PFSK-1 (cell line): Measurements from ENCODE around the gene ZNF189.

Experiments
- FOXP2 ChIP-seq: optimal IDR thresholded peaks from 2 replicates; pipeline ENCODE3; 2011; ENCODE audit warnings: borderline replicate concordance, control low read depth, inconsistent platforms; ENCODE audit not compliant: insufficient read depth; ENCODE audit errors: extremely low read length, extremely low read depth
- POLR2AphosphoS5 ChIP-seq: IDR thresholded peaks from 2 replicates; pipeline ENCODE4 v1.6.1; 2012; ENCODE audit warnings: low read depth, mild to moderate bottlenecking, control low read depth, low read length, moderate library complexity
- REST ChIP-seq, 2 experiments: IDR thresholded peaks; 2 replicates each; pipeline versions ENCODE4 v1.6.1 to v1.8.0; 2011 to 2012; ENCODE audit warnings: low read depth in 2 of 2, low read length in 2 of 2, control low read depth in 1 of 2, inconsistent platforms in 1 of 2, mild to moderate bottlenecking in 1 of 2, moderate library complexity in 1 of 2; ENCODE audit not compliant: insufficient read depth in 1 of 2
- SIN3A ChIP-seq: IDR thresholded peaks from 2 replicates; pipeline ENCODE4 v1.6.1; 2012; ENCODE audit warnings: mild to moderate bottlenecking, low read length, moderate library complexity, borderline replicate concordance; ENCODE audit not compliant: insufficient read depth
- TAF1 ChIP-seq: IDR thresholded peaks from 2 replicates; pipeline ENCODE4 v1.6.1; 2012; ENCODE audit warnings: low read length, control low read depth, borderline replicate concordance; ENCODE audit not compliant: insufficient read depth

Gene ZNF189

GRCh38 chr9:101403516-101404285 is 5.0 kb downstream of the ZNF189 start:
- TF ChIP-seq REST (IDR thresholded peaks at IDR 0.05; ENCODE audit: insufficient read depth in 1 of 2, low read depth in 2 of 2, low read length in 2 of 2) (no peak), TAF1 (no peak), FOXP2 (no peak), SIN3A (no peak), POLR2AphosphoS5 (no peak)

GRCh38 chr9:101408374-101409078 is 9.9 kb downstream of the ZNF189 start:
- TF ChIP-seq REST (IDR thresholded peaks at IDR 0.05; ENCODE audit: insufficient read depth in 1 of 2, low read depth in 2 of 2, low read length in 2 of 2) (no peak), SIN3A (no peak), POLR2AphosphoS5 (no peak), TAF1 (no peak), FOXP2 (no peak)

GRCh38 chr9:101409079-101409477 is 10.4 kb downstream of the ZNF189 start:
- no peak for TF ChIP-seq TAF1
- no peak for TF ChIP-seq POLR2AphosphoS5
- TF ChIP-seq FOXP2, result no peak
- no peak for TF ChIP-seq SIN3A

DNA sequence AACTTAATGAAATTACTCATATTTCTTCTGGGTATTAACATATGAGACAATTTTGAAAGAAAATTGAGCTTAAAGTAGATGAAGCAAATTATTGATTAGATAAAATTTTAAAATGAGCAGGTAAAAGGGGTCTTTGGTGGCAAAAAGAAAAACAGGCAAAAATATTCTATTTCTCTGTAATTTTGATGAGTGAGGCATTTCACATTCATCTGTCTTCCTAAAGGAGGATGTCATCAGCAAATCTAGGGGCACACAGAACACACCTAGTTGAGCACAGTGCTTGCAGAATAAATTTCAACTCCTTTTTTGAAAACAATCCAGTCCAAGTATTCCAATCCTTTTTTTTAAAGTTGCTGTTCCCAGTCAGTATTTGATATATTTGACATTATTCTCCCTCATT is 16.2 kb downstream of the ZNF189 start:
- TF ChIP-seq TAF1, result no peak
- no peak for TF ChIP-seq FOXP2
- no peak for TF ChIP-seq POLR2AphosphoS5
- TF ChIP-seq SIN3A, result no peak
- no peak for TF ChIP-seq REST (IDR thresholded peaks at IDR 0.05; ENCODE audit: insufficient read depth in 1 of 2, low read depth in 2 of 2, low read length in 2 of 2)

DNA sequence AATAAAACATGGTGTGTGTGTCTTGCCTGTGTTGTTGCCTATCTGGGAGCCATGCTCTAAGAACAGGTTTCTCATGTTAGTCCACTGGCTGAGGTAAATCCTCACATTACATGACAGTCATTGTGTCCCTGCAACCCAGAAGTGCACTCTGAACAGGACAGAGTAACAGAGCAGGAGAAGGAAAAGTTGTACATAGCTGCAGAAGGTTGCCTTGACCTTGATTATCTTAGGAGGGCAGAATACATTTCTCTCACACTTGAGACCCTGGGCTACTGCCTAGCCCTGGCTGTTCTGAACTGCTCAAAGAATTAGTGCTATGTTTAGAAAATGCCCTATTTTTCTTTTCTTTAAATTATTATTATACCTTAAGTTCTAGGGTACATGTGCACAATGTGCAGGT is 16.9 kb downstream of the ZNF189 start:
- TF ChIP-seq REST (IDR thresholded peaks at IDR 0.05; ENCODE audit: insufficient read depth in 1 of 2, low read depth in 2 of 2, low read length in 2 of 2), result no peak
